Gastroesophageal sphincter (tissue), 3 donors: ENCODE data around the gene C1GALT1.

Source experiments
- EP300 ChIP-seq: sonication (generic); formaldehyde crosslinking; IDR thresholded peaks from one replicate; pipeline ENCODE4 v1.6.1; 2017; ENCODE audit warnings: antibody characterized with exemption, mild to moderate bottlenecking
- POLR2A ChIP-seq, 2 donors: fragments of 450-650 bp; IDR thresholded peaks; one replicate each; pipeline ENCODE4 v1.6.1; 2017; ENCODE audit warnings: antibody characterized with exemption in 2 of 2, mild to moderate bottlenecking in 2 of 2, moderate library complexity in 1 of 2
- POLR2AphosphoS5 ChIP-seq: sonication (generic); formaldehyde crosslinking; IDR thresholded peaks from one replicate; pipeline ENCODE4 v1.6.1; 2017; ENCODE audit warnings: antibody characterized with exemption
- TF ChIP-seq, protein P1 (sequence below), 4 experiments: fragments of 200-600 bp in 2 of 4; fragments of 450-650 bp in 2 of 4; sonication (generic) in 1 of 4; IDR thresholded peaks; one replicate each; pipeline ENCODE4 v1.5.1; 2017 to 2019; ENCODE audit warnings: antibody characterized with exemption in 4 of 4, mild to moderate bottlenecking in 2 of 4, moderate library complexity in 2 of 4

DNA sequence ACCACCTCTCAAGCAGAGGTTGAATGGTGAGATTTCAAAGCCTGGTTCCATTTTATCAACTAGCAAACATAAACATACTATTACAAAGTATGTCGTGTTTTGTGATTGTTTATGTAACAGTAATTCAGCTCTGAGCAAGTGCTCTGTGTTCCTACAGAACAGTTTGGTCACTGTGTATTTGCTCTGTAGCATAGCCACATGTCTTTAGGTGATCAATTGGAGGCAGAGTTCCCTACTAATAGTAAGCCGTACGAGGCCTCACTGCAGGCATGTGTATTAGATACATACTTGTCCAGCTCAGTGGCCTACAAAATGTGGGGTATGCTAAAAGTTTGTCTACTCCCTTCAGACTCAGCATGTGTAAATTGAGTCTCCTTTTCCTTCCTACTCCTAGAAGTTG is 53.0 kb downstream of the C1GALT1 start:
- TF ChIP-seq, protein P1, sequence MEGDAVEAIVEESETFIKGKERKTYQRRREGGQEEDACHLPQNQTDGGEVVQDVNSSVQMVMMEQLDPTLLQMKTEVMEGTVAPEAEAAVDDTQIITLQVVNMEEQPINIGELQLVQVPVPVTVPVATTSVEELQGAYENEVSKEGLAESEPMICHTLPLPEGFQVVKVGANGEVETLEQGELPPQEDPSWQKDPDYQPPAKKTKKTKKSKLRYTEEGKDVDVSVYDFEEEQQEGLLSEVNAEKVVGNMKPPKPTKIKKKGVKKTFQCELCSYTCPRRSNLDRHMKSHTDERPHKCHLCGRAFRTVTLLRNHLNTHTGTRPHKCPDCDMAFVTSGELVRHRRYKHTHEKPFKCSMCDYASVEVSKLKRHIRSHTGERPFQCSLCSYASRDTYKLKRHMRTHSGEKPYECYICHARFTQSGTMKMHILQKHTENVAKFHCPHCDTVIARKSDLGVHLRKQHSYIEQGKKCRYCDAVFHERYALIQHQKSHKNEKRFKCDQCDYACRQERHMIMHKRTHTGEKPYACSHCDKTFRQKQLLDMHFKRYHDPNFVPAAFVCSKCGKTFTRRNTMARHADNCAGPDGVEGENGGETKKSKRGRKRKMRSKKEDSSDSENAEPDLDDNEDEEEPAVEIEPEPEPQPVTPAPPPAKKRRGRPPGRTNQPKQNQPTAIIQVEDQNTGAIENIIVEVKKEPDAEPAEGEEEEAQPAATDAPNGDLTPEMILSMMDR (IDR thresholded peaks at IDR 0.05) = no peak
- no peak for TF ChIP-seq POLR2A (IDR thresholded peaks at IDR 0.05)
- TF ChIP-seq POLR2AphosphoS5 = no peak
- TF ChIP-seq EP300 = no peak
